GM12878 (cell line): ENCODE measurements around the gene SLC36A3. TPM values are rescaled to one million over a fixed set of nuclear protein-coding genes. Genes with fewer than 3 reads are reported as not detected.

Source experiments
- ATAC-seq: fragments of 200-7000 bp; cut with Tn5 transposase; 3 replicates; pipeline ENCODE4 v1.9.1; 2020; ENCODE audit warnings: mild to moderate bottlenecking, moderate library complexity
- BruUV-seq: library from RNA; stranded (reverse); fragments of 400-500 nt; replicated peaks from 2 replicates; lab custom pipeline; 2021; lab: Mats Ljungman, UMichigan
- CTCF ChIA-PET: fragments of 300-600 bp; sonication (Branson Sonifier 250); formaldehyde crosslinking; extraction: SDS; loops from one replicate; lab custom pipeline; 2021; ENCODE audit warnings: inconsistent platforms; lab: Yijun Ruan, JAX
- POLR2A ChIA-PET: fragments of 350-600 bp; formaldehyde crosslinking; extraction: SDS; loops from one replicate; lab custom pipeline; 2021; ENCODE audit warnings: inconsistent platforms; lab: Charles Lee
- RAD21 ChIA-PET: fragments of 300-600 bp; sonication (Branson Sonifier 250); formaldehyde crosslinking; loops from one replicate; lab custom pipeline; 2023; ENCODE audit warnings: antibody characterized with exemption; ENCODE audit not compliant: unreplicated experiment; lab: Charles Lee
- SMC1A ChIA-PET: fragments of 300-600 bp; sonication (Branson Sonifier 250); formaldehyde crosslinking; loops from one replicate; lab custom pipeline; 2023; ENCODE audit not compliant: unreplicated experiment, uncharacterized antibody; lab: Charles Lee
- DNase-seq: peaks from one replicate; pipeline ENCODE4 v3.0.0-alpha.2; 2011; ENCODE audit warnings: low read depth, low spot score
- FAIRE-seq: peaks from 3 replicates; lab custom pipeline; 2011; peaks lifted over from hg19 to GRCh38; lab: Jason Lieb, UNC
- H2AFZ ChIP-seq: 2 replicates; pipeline ENCODE4 v1.6.0; 2011; ENCODE audit warnings: low read depth, low read length, control low read depth; ENCODE audit not compliant: control insufficient read depth
- H3K27ac ChIP-seq: 2 replicates; pipeline ENCODE4 v1.5.1; 2011; ENCODE audit warnings: control low read depth; ENCODE audit not compliant: control insufficient read depth, insufficient read depth
- H3K27me3 ChIP-seq, 2 experiments: replicated peaks in 1 of 2; 2 replicates each; pipeline versions ENCODE4 v1.6.0 to v1.6.1; 2011; ENCODE audit warnings: low read length in 1 of 2; ENCODE audit not compliant: control insufficient read depth in 2 of 2, insufficient read depth in 2 of 2
- H3K36me3 ChIP-seq, 2 experiments: 2 replicates each; pipeline ENCODE4 v1.5.1; 2011; ENCODE audit warnings: low read length in 1 of 2; ENCODE audit not compliant: control insufficient read depth in 2 of 2, insufficient read depth in 2 of 2
- H3K4me1 ChIP-seq: 2 replicates; pipeline ENCODE4 v1.6.1; 2011; ENCODE audit warnings: mild to moderate bottlenecking, low read length, moderate library complexity, mixed read lengths; ENCODE audit not compliant: control insufficient read depth, insufficient read depth
- H3K4me2 ChIP-seq: 2 replicates; pipeline ENCODE4 v1.6.0; 2011; ENCODE audit warnings: control low read depth; ENCODE audit not compliant: control insufficient read depth, insufficient read depth
- H3K4me3 ChIP-seq: fragments of 200-600 bp; sonication (generic); 2 replicates; pipeline ENCODE4 v1.5.1; 2016
- H3K79me2 ChIP-seq: 2 replicates; pipeline ENCODE4 v1.6.0; 2011; ENCODE audit warnings: low read length; ENCODE audit not compliant: control insufficient read depth, insufficient read depth
- H3K9ac ChIP-seq: 2 replicates; pipeline ENCODE4 v1.8.0; 2011; ENCODE audit warnings: low read length, control low read depth, mixed read lengths; ENCODE audit not compliant: control insufficient read depth, insufficient read depth
- H3K9me3 ChIP-seq: replicated peaks from 3 replicates; pipeline ENCODE4 v1.5.1; 2011; ENCODE audit warnings: mild to moderate bottlenecking, low read length; ENCODE audit not compliant: control insufficient read depth, insufficient read depth
- H4K20me1 ChIP-seq: 2 replicates; pipeline ENCODE4 v1.6.0; 2011; ENCODE audit not compliant: control insufficient read depth, insufficient read depth
- CHD4 ChIP-seq: fragments of 200-600 bp; sonication (generic); IDR thresholded peaks from 2 replicates; pipeline ENCODE4 v1.6.1; 2016; ENCODE audit warnings: mild to moderate bottlenecking
- DPF2 ChIP-seq: fragments of 450-650 bp; IDR thresholded peaks from 2 replicates; pipeline ENCODE4 v1.6.1; 2017; ENCODE audit warnings: mild to moderate bottlenecking
- ETV6 ChIP-seq, 2 experiments: fragments of 450-650 bp in 1 of 2; IDR thresholded peaks in 1 of 2; conservative IDR thresholded peaks in 1 of 2; 2 replicates each; pipeline ENCODE4 v1.6.1; 2014; ENCODE audit warnings: antibody characterized with exemption in 1 of 2, borderline replicate concordance in 1 of 2, low read depth in 1 of 2, mild to moderate bottlenecking in 1 of 2, moderate library complexity in 1 of 2
- MXI1 ChIP-seq: fragments of 150-350 bp; IDR thresholded peaks from 2 replicates; pipeline ENCODE4 v1.6.1; 2011; ENCODE audit warnings: low read depth, mild to moderate bottlenecking, inconsistent platforms, low read length, improper control_type of control experiment
- NR2C2 ChIP-seq: IDR thresholded peaks from 2 replicates; pipeline ENCODE4 v1.6.1; 2011; ENCODE audit warnings: borderline replicate concordance, low read depth; ENCODE audit not compliant: control insufficient read depth, insufficient read length
- TBL1XR1 ChIP-seq: IDR thresholded peaks from 2 replicates; pipeline ENCODE4 v1.6.1; 2012; ENCODE audit warnings: low read depth, low read length, improper control_type of control experiment
- TCF12 ChIP-seq: IDR thresholded peaks from 2 replicates; pipeline ENCODE4 v1.6.1; 2011; ENCODE audit warnings: low read depth, mild to moderate bottlenecking, low read length
- ZNF687 ChIP-seq: fragments of 450-650 bp; IDR thresholded peaks from 2 replicates; pipeline ENCODE4 v1.6.1; 2017; ENCODE audit warnings: mild to moderate bottlenecking, moderate library complexity
- WGBS: methylation state at CpG from one replicate; pipeline ENCODE4 v1.1.6; 2016; ENCODE audit warnings: low lambda C conversion rate; ENCODE audit not compliant: insufficient replicate concordance, insufficient coverage; ENCODE audit errors: missing lambda C conversion rate; 5-methylcytosine and 5-hydroxymethylcytosine counted together
- in situ Hi-C: fragments of 300-500 bp; cut with MboI; formaldehyde crosslinking; loops from 9 replicates; pipeline ENCODE4 v1.14.3; 2018; ENCODE audit warnings: mixed read lengths
- intact Hi-C: fragments of 100-400 bp; cut with micrococcal nuclease; formaldehyde crosslinking; loops from one replicate; pipeline ENCODE4 v1.14.2; 2022; ENCODE audit not compliant: unreplicated experiment
- polyA plus RNA-seq, 11 experiments: library from polyadenylated mRNA; depleted of rRNA in 4 of 11; unstranded in 6 of 11; stranded (reverse) in 5 of 11; fragments of >200 nt; fragmentation: Nextera tagmentation in 4 of 11; fragmentation: Illumina TruSeq in 1 of 11; extraction: Ambion mirVana in 4 of 11; extraction: Trizol in 1 of 11; gene quantifications; 1 replicate in 1 of 11; 2 replicates in 10 of 11; pipeline versions ENCODE4 v1.2.1 to v1.2.3, GENCODE V29; 2011 to 2016; ENCODE audit warnings: inconsistent platforms in 2 of 11, missing spikeins in 2 of 11, low read depth in 1 of 11
- total RNA-seq, 4 experiments: library from RNA; depleted of rRNA in 3 of 4; stranded (reverse); fragments of >200 nt in 3 of 4; fragmentation: Illumina TruSeq in 1 of 4; extraction: Trizol in 1 of 4; gene quantifications; 2 replicates each; pipeline versions ENCODE4 v1.2.1 to v1.2.3, GENCODE V29; 2013 to 2021

Gene SLC36A3
- total and polyA plus RNA-seq, 10 of the 15 experiments (the other 5 are each of a cell fraction or from before 2014, with no cell fraction given) = 0.03 TPM; not detected in 9

GRCh38 chr5:151262532-151262931 lies 41.0 kb downstream of the SLC36A3 start:
- peaks cover 19 to 25% of the 10 kb centered on the region in 2 experiments for H3K36me3 ChIP-seq
- ChIA-PET CTCF (interaction anchor here (0.9 to 2.4 kb wide), 3 partner anchors 36 to 461 kb away, joined by 3 to 7 read pairs (median 3); no protein-coding TSS in a partner anchor), SMC1A (interaction anchor here (1.0 kb wide), 1 partner anchor 8 kb away, joined by 3 read pairs; no protein-coding TSS in a partner anchor)

More at GRCh38 chr5:151262532-151262931, 41.0 kb downstream of the SLC36A3 start:
- no peaks in the 10 kb centered on the region for H3K9me3 ChIP-seq
- ChIA-PET RAD21 (no interaction called here), POLR2A (interaction anchor here (0.5 to 0.6 kb wide), 2 partner anchors 10 to 506 kb away, joined by 3 read pairs; no protein-coding TSS in a partner anchor)
- WGBS = 86% methylated on average over 3 of the region's 3 CpGs
- ATAC-seq = no peak
- peaks cover 29% of the 10 kb centered on the region for H3K79me2 ChIP-seq
- H3K9ac ChIP-seq = no peak overlapping the region
- FAIRE-seq = no peak
- no peak overlapping the region for H2AFZ ChIP-seq
- in situ Hi-C loops (no loop called here), intact Hi-C loops (no loop called here)
- no peaks in the 10 kb centered on the region for H3K27me3 ChIP-seq
- no peak for DNase-seq
- no peak overlapping the region for H3K27ac ChIP-seq
- peaks cover 14% of the 10 kb centered on the region for H3K4me1 ChIP-seq
- H3K4me3 ChIP-seq = no peak overlapping the region
- no TSS peak for BruUV-seq
- H4K20me1 ChIP-seq = no peaks in the 10 kb centered on the region
- H3K4me2 ChIP-seq = no peak overlapping the region; the same call in 1 of the 2 replicates
- TF ChIP-seq NR2C2 (no peak), TBL1XR1 (no peak), MXI1 (no peak), CHD4 (no peak), ZNF687 (no peak), DPF2 (no peak), TCF12 (no peak), ETV6 (conservative IDR thresholded peaks at IDR 0.05 in 1 of 2, IDR thresholded peaks at IDR 0.05 in 1 of 2; ENCODE audit: borderline replicate concordance in 1 of 2, low read depth in 1 of 2) (no peak)
